GOT3 (cell line): ENCODE results near the gene MYLK.

ENCODE experiments used
- DNase-seq: peaks from one replicate; lab custom pipeline; 2025; ENCODE audit warnings: mixed read lengths; lab: John Stamatoyannopoulos, UW

Gene MYLK

GRCh38 chr3:123700791-123701722, 183.1 kb downstream of the MYLK start:
- no peak for DNase-seq

- DNase-seq, result no peak
Observed at GRCh38 chr3:123698813-123699212, 185.3 kb downstream of the MYLK start.

- no peak for DNase-seq
Observed at GRCh38 chr3:123696808-123697207, 187.3 kb downstream of the MYLK start.

- DNase-seq, result no peak
Observed at GRCh38 chr3:123695731-123696640, 188.1 kb downstream of the MYLK start.

GRCh38 chr3:123695152-123695551, 189.0 kb downstream of the MYLK start:
- DNase-seq, result no peak

GRCh38 chr3:123694366-123695087, 189.6 kb downstream of the MYLK start:
- no peak for DNase-seq

GRCh38 chr3:123693584-123694190, 190.4 kb downstream of the MYLK start:
- no peak for DNase-seq

- no peak for DNase-seq
Observed at GRCh38 chr3:123692671-123693070, 191.5 kb downstream of the MYLK start.

GRCh38 chr3:123692041-123692440, 192.1 kb downstream of the MYLK start:
- no peak for DNase-seq

GRCh38 chr3:123689831-123690230, 194.3 kb downstream of the MYLK start:
- DNase-seq, result no peak

- DNase-seq, result peak; percentile 35
Observed at GRCh38 chr3:123688241-123688747, 195.8 kb downstream of the MYLK start.

GRCh38 chr3:123687286-123687685, 196.8 kb downstream of the MYLK start:
- no peak for DNase-seq

- no peak for DNase-seq
Observed at GRCh38 chr3:123686251-123686650, 197.9 kb downstream of the MYLK start.

GRCh38 chr3:123685780-123686179, 198.4 kb downstream of the MYLK start:
- no peak for DNase-seq

- DNase-seq, result no peak
Observed at GRCh38 chr3:123684636-123685035, 199.5 kb downstream of the MYLK start.

- no peak for DNase-seq
Observed at GRCh38 chr3:123684209-123684608, 199.9 kb downstream of the MYLK start.

GRCh38 chr3:123683505-123684154, 200.5 kb downstream of the MYLK start:
- DNase-seq, result no peak

GRCh38 chr3:123682781-123683504, 201.2 kb downstream of the MYLK start:
- DNase-seq, result no peak

- DNase-seq, result no peak
Observed at GRCh38 chr3:123682302-123682701, 201.8 kb downstream of the MYLK start.

GRCh38 chr3:123679712-123680386, 204.3 kb downstream of the MYLK start:
- no peak for DNase-seq
